ENCODE measurements around the gene STX8.

Gene STX8

GRCh38 chr17:9315360-9315759 is 260.3 kb downstream of the STX8 start:
- H3K27ac ChIP-seq = no peak overlapping the region
- TF ChIP-seq ZFX (IDR thresholded peaks at IDR 0.05; ENCODE audit: borderline replicate concordance) = no peak

GRCh38 chr17:9313346-9313745 is 262.3 kb downstream of the STX8 start:
- TF ChIP-seq CTCF (IDR thresholded peaks at IDR 0.05) (no peak), ZFX (IDR thresholded peaks at IDR 0.05; ENCODE audit: borderline replicate concordance) (no peak)
- no peak overlapping the region for H3K27ac ChIP-seq

GRCh38 chr17:9309216-9309615 is 266.4 kb downstream of the STX8 start:
- no peak overlapping the region for H3K27ac ChIP-seq
- TF ChIP-seq CTCF (IDR thresholded peaks at IDR 0.05) (no peak), ZFX (IDR thresholded peaks at IDR 0.05; ENCODE audit: borderline replicate concordance) (no peak)

DNA sequence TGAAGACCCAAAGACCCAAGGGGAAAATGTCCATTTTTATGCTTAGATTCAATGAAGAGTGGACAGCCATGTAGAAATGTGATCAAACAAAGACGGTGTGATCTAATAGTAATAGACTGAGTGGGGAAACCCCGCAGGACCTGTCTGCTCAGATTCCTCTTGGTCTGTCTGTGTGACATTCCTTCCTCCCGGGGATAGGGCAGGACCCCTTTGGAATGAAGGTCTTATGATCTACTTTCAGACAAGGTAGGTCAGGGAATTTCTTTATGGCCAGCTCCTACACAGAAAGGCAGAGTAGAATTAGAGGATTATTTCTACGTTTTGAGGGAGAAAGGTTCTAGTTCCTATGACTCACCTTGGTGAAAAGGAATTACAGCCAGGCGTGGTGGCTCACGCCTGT is 267.6 kb downstream of the STX8 start:
- TF ChIP-seq CTCF (IDR thresholded peaks at IDR 0.05) (no peak), ZFX (IDR thresholded peaks at IDR 0.05; ENCODE audit: borderline replicate concordance) (no peak)
- H3K27ac ChIP-seq = no peak overlapping the region

- H3K27ac ChIP-seq = no peak overlapping the region
- TF ChIP-seq ZFX (IDR thresholded peaks at IDR 0.05; ENCODE audit: borderline replicate concordance) = no peak
- TF ChIP-seq CTCF (IDR thresholded peaks at IDR 0.05) = no peak
Measured at GRCh38 chr17:9307313-9307998, 268.2 kb downstream of the STX8 start.

- H3K27ac ChIP-seq = no peak overlapping the region
- TF ChIP-seq CTCF (IDR thresholded peaks at IDR 0.05) (no peak), ZFX (IDR thresholded peaks at IDR 0.05; ENCODE audit: borderline replicate concordance) (no peak)
Measured at GRCh38 chr17:9306086-9306485, 269.5 kb downstream of the STX8 start.

- no peak for TF ChIP-seq ZFX (IDR thresholded peaks at IDR 0.05; ENCODE audit: borderline replicate concordance)
- TF ChIP-seq CTCF (IDR thresholded peaks at IDR 0.05) = no peak
- H3K27ac ChIP-seq = no peak overlapping the region
Measured at GRCh38 chr17:9299695-9300094, 275.9 kb downstream of the STX8 start.

DNA sequence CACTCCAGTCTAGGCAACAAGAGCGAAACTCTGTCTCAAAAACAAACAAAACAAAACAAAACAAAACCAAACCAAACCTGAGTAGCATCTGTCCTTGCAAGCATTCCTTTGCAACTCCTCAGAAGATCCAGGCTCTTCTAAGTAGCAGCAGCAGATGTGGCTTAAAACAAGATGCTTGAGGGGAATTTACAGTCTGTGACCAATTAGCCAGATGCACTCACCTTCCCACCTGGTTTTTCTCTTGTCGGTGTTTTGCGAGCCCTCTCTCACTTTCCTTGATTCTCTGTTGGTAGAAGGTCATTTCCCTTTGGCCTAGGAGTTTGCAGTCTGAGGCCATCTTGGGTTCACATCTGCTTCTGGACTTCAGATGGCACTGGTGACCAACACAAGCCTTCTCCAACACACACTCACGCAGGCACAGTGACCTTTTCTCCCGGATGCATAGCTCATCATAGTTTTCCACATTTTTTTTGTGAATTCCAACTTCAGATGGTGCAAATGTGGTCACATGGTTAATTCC is 276.8 kb downstream of the STX8 start:
- no peak for TF ChIP-seq CTCF (IDR thresholded peaks at IDR 0.05)
- TF ChIP-seq ZFX (IDR thresholded peaks at IDR 0.05; ENCODE audit: borderline replicate concordance) = no peak
- H3K27ac ChIP-seq = no peak overlapping the region

Data from 22Rv1 (cell line).